Transverse colon (tissue), 4 donors: ENCODE measurements around the gene PNKP. TPM values are rescaled to one million over a fixed set of nuclear protein-coding genes. Genes with fewer than 3 reads are reported as not detected.

Experiments used
- DNase-seq: peaks from one replicate; pipeline ENCODE4 v3.0.0-alpha.2; 2019
- H3K27ac ChIP-seq, 4 donors: fragments of 200-600 bp; sonication (generic); 2 replicates each; pipeline ENCODE4 v1.5.1; 2016 to 2018; ENCODE audit warnings: inconsistent platforms in 4 of 4
- H3K27me3 ChIP-seq: fragments of 200-600 bp; sonication (generic); 2 replicates; pipeline ENCODE4 v1.5.1; 2017; ENCODE audit warnings: inconsistent platforms
- H3K36me3 ChIP-seq, 4 donors: fragments of 200-600 bp; sonication (generic); 2 replicates each; pipeline ENCODE4 v1.5.1; 2017 to 2019; ENCODE audit warnings: inconsistent platforms in 4 of 4
- H3K4me1 ChIP-seq, 4 donors: fragments of 200-600 bp; sonication (generic); 2 replicates each; pipeline ENCODE4 v1.5.1; 2017 to 2020; ENCODE audit warnings: inconsistent platforms in 4 of 4
- H3K4me3 ChIP-seq, 4 donors: fragments of 200-600 bp; sonication (generic); 1 replicate in 1 of 4; 2 replicates in 3 of 4; pipeline versions ENCODE4 v1.5.1 to v1.6.1; 2017 to 2019; ENCODE audit warnings: inconsistent platforms in 4 of 4
- H3K9me3 ChIP-seq, 2 donors: fragments of 200-600 bp; sonication (generic); 2 replicates each; pipeline ENCODE4 v1.5.1; 2017 to 2019; ENCODE audit warnings: inconsistent platforms in 2 of 2
- EP300 ChIP-seq: sonication (generic); formaldehyde crosslinking; IDR thresholded peaks from one replicate; pipeline ENCODE4 v1.6.1; 2017; ENCODE audit warnings: antibody characterized with exemption, low read depth
- POLR2A ChIP-seq: fragments of 450-650 bp; IDR thresholded peaks from one replicate; pipeline ENCODE4 v1.6.1; 2016; ENCODE audit warnings: antibody characterized with exemption, mild to moderate bottlenecking, moderate library complexity
- POLR2AphosphoS5 ChIP-seq, 3 donors: sonication (generic); formaldehyde crosslinking; IDR thresholded peaks; one replicate each; pipeline ENCODE4 v1.6.1; 2016; ENCODE audit warnings: antibody characterized with exemption in 3 of 3
- WGBS, 2 donors: methylation state at CpG; one replicate each; pipeline ENCODE4 v1.1.5; 2018; ENCODE audit warnings: low coverage in 1 of 2; 5-methylcytosine and 5-hydroxymethylcytosine counted together
- in situ Hi-C, 4 donors: fragments of 200-750 bp; cut with MboI; loops; one replicate each; pipeline versions ENCODE4 v1.15.0 to v1.15.1; 2017; ENCODE audit warnings: low sequenced_read_pairs in 3 of 4, low pct_ligation_motif_present in 1 of 4, low pct_unique_long_range_greater_than_20kb in 1 of 4
- intact Hi-C: fragments of 100-400 bp; cut with DNase I; formaldehyde crosslinking; loops from one replicate; pipeline ENCODE4 v1.15.1; 2023; ENCODE audit warnings: low total_unique reads
- total RNA-seq, 4 donors: library from RNA; depleted of rRNA; stranded (reverse); fragments of >200 nt; gene quantifications; one replicate each; pipeline ENCODE4 v1.1.0, GENCODE V29; 2016
- TF ChIP-seq, protein P1 (sequence below), 5 experiments: fragments of 200-600 bp in 3 of 5; fragments of 450-650 bp in 2 of 5; sonication (generic) in 3 of 5; IDR thresholded peaks; 1 replicate in 2 of 5; 2 replicates in 3 of 5; pipeline ENCODE4 v1.5.1; 2016 to 2017; ENCODE audit warnings: antibody characterized with exemption in 5 of 5, inconsistent platforms in 3 of 5, mild to moderate bottlenecking in 2 of 5, moderate library complexity in 1 of 5

The PNKP gene
- total RNA-seq, 4 donors from 2014 or later = 60.8 to 128 (median 99.6) TPM

DNA sequence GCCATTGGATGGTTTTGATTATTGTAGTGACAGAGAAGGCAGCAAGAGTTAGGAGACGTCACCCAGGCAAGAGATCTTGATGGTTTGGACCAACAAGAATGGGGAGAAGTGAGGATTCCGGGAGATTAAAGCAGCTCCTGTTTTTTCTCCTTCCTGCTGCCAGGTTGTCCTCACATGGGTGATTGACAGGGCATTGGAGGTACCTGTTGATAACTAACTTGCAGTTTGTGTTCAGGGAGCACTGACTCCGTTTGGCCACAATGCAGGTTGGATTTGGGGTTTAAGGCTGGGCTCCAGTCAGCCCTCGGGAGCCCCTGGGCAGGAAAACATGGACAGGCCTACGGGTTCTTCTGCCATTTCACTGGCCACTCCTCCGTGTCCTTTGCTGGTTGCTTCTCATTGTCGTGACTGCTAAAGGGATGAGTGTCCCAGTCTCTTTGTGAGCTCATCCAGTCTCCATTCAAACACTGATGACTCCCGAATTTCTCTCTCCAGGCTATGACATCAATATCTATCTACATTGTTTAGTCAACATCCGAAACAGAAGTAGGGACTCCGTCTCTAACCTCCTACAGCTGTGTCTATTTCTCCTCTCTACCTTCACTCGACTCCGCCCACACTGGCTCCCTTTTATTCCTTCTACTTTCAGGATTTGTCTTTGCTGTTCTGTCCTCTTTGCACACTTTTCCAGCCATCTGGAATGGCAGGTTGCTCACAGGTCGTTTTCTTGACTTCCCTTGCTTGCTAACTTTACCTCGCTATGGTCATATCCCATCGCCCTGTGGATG is 17.7 kb downstream of the PNKP start:
- TF ChIP-seq POLR2A (no peak), POLR2AphosphoS5 (IDR thresholded peaks at IDR 0.05) (no peak), EP300 (no peak)
- TF ChIP-seq, protein P1, sequence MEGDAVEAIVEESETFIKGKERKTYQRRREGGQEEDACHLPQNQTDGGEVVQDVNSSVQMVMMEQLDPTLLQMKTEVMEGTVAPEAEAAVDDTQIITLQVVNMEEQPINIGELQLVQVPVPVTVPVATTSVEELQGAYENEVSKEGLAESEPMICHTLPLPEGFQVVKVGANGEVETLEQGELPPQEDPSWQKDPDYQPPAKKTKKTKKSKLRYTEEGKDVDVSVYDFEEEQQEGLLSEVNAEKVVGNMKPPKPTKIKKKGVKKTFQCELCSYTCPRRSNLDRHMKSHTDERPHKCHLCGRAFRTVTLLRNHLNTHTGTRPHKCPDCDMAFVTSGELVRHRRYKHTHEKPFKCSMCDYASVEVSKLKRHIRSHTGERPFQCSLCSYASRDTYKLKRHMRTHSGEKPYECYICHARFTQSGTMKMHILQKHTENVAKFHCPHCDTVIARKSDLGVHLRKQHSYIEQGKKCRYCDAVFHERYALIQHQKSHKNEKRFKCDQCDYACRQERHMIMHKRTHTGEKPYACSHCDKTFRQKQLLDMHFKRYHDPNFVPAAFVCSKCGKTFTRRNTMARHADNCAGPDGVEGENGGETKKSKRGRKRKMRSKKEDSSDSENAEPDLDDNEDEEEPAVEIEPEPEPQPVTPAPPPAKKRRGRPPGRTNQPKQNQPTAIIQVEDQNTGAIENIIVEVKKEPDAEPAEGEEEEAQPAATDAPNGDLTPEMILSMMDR (IDR thresholded peaks at IDR 0.05) = no peak
- in situ Hi-C loops (loop anchor here in 1 of 4 donors (25.0 kb wide), 1 partner anchor 362 kb away; the partner anchor contains the start of genes RPL13A and RPS11), intact Hi-C loops (loop anchor here (5.0 kb wide), 1 partner anchor 32 kb away; the partner anchor contains the start of gene MED25)
- H3K27me3 ChIP-seq = no peaks in the 10 kb centered on the region
- WGBS, 2 donors = 85% methylated on average over 8 to 15 of the region's 15 CpGs
- H3K9me3 ChIP-seq = no peaks in the 10 kb centered on the region
- peaks cover 15 to 30% (median 22%) of the 10 kb centered on the region in 4 donors for H3K4me1 ChIP-seq
- no peak for DNase-seq
- H3K36me3 ChIP-seq = no peaks in the 10 kb centered on the region
- peak overlapping the region in 3 of 4 donors; percentile 79 to 98 (median 95) for H3K4me3 ChIP-seq
- H3K27ac ChIP-seq = peak overlapping the region; percentile 97 to 100 (median 99)

DNA sequence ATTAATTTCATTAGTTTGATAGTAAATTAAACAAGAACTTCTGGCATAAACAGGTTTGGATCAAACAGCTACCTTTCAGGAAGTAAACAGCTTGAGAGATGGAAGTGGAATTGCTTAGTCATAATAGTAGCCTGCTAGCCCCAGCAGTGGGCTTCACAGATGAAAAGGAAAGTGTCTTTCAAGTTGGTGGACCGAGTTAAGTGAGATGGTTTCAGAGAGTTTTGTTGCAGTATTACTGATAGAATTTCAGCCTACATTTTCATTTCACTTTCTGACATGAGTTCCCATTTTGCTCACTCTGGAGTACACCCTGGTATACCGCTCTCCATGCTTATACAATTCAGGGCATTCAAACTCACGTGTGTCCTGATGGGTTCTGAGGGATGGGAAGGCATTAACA is 18.4 kb downstream of the PNKP start:
- H3K4me1 ChIP-seq = peaks cover 15 to 29% (median 18%) of the 10 kb centered on the region in 4 donors
- 83 to 90% methylated on average over 3 of the region's 3 CpGs for WGBS, 2 donors
- H3K27ac ChIP-seq = no peak overlapping the region
- no peaks in the 10 kb centered on the region for H3K9me3 ChIP-seq
- no peaks in the 10 kb centered on the region for H3K36me3 ChIP-seq
- in situ Hi-C loops = no loop called here
- intact Hi-C loops = no loop called here
- H3K27me3 ChIP-seq = no peaks in the 10 kb centered on the region
- no peak overlapping the region for H3K4me3 ChIP-seq
- DNase-seq = no peak
- TF ChIP-seq POLR2A = no peak
- TF ChIP-seq EP300 = no peak
- no peak for TF ChIP-seq POLR2AphosphoS5 (IDR thresholded peaks at IDR 0.05)
- TF ChIP-seq, protein P1 (IDR thresholded peaks at IDR 0.05) = no peak

- H3K4me1 ChIP-seq = peaks cover 11 to 22% (median 16%) of the 10 kb centered on the region in 4 donors
- H3K36me3 ChIP-seq = no peaks in the 10 kb centered on the region
- no peak overlapping the region for H3K27ac ChIP-seq
- H3K27me3 ChIP-seq = no peaks in the 10 kb centered on the region
- in situ Hi-C loops (no loop called here), intact Hi-C loops (no loop called here)
- no peak for DNase-seq
- no peak overlapping the region for H3K4me3 ChIP-seq
- TF ChIP-seq POLR2A (no peak), POLR2AphosphoS5 (IDR thresholded peaks at IDR 0.05) (no peak), EP300 (no peak)
- TF ChIP-seq, protein P1 (IDR thresholded peaks at IDR 0.05) = no peak
- no peaks in the 10 kb centered on the region for H3K9me3 ChIP-seq
- 77 to 83% methylated on average over 4 to 10 of the region's 10 CpGs for WGBS, 2 donors
Observed at GRCh38 chr19:49847731-49848696, 19.4 kb downstream of the PNKP start.

DNA sequence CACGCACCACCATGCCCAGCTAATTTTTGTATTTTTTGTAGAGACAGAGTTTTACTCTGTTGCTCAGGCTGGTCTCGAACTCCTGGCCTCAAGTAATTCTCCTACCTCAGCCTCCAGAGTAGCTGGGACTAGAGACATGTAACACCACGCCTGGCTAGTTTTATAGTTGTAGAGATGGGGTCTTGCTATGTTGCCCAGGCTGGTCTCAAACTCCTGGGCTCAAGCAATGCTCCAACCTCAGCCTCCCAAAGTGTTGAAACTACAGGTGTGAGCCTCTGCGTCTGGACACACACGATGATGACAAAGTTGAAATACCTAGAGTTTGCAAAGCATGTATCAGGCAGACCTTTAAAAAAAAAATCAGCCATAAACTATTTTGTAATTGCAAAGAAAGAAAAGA is 21.0 kb downstream of the PNKP start:
- WGBS, 2 donors = 62 to 70% methylated on average over 2 to 5 of the region's 5 CpGs
- Histone ChIP-seq H3K36me3 (no peaks in the 10 kb centered on the region), H3K27ac (no peak overlapping the region), H3K4me1 (peaks cover 0 to 9% (median 6%) of the 10 kb centered on the region in 4 donors), H3K4me3 (no peak overlapping the region), H3K27me3 (no peaks in the 10 kb centered on the region), H3K9me3 (no peaks in the 10 kb centered on the region)
- no peak for DNase-seq
- intact Hi-C loops = no loop called here
- in situ Hi-C loops = no loop called here
- TF ChIP-seq, protein P1 (IDR thresholded peaks at IDR 0.05) = no peak
- no peak for TF ChIP-seq EP300
- TF ChIP-seq POLR2AphosphoS5 (IDR thresholded peaks at IDR 0.05) = no peak
- TF ChIP-seq POLR2A = no peak
